BE2C (cell line): ENCODE data around the gene AGAP1.

Experiments
- DNase-seq: peaks from one replicate; pipeline ENCODE4 v3.0.0-alpha.2; 2020
- H3K27me3 ChIP-seq: fragments of 250-450 bp; sonication (Bioruptor Pico); 2 replicates; pipeline ENCODE4 v1.5.1; 2020; ENCODE audit warnings: mild to moderate bottlenecking
- H3K36me3 ChIP-seq: fragments of 250-450 bp; sonication (Bioruptor Pico); 2 replicates; pipeline ENCODE4 v1.5.1; 2020; ENCODE audit warnings: mild to moderate bottlenecking
- H3K4me1 ChIP-seq: fragments of 250-450 bp; sonication (Bioruptor Pico); 2 replicates; pipeline ENCODE4 v1.5.1; 2020
- H3K4me3 ChIP-seq: 2 replicates; pipeline ENCODE4 v1.5.1; 2011; ENCODE audit warnings: low read depth, low read length
- H3K9me3 ChIP-seq: fragments of 250-450 bp; sonication (Bioruptor Pico); 2 replicates; pipeline ENCODE4 v1.5.1; 2020
- TF ChIP-seq, protein P1 (sequence below): IDR thresholded peaks from 2 replicates; pipeline ENCODE4 v1.5.1; 2012; ENCODE audit warnings: mild to moderate bottlenecking, low read depth, low read length

The AGAP1 gene

GRCh38 chr2:235926229-235926628 is 432.4 kb downstream of the AGAP1 start:
- no peak overlapping the region for H3K4me3 ChIP-seq
- H3K36me3 ChIP-seq = no peaks in the 10 kb centered on the region
- H3K4me1 ChIP-seq = no peaks in the 10 kb centered on the region; the same call in 1 of the 2 replicates
- no peak for DNase-seq
- TF ChIP-seq, protein P1, sequence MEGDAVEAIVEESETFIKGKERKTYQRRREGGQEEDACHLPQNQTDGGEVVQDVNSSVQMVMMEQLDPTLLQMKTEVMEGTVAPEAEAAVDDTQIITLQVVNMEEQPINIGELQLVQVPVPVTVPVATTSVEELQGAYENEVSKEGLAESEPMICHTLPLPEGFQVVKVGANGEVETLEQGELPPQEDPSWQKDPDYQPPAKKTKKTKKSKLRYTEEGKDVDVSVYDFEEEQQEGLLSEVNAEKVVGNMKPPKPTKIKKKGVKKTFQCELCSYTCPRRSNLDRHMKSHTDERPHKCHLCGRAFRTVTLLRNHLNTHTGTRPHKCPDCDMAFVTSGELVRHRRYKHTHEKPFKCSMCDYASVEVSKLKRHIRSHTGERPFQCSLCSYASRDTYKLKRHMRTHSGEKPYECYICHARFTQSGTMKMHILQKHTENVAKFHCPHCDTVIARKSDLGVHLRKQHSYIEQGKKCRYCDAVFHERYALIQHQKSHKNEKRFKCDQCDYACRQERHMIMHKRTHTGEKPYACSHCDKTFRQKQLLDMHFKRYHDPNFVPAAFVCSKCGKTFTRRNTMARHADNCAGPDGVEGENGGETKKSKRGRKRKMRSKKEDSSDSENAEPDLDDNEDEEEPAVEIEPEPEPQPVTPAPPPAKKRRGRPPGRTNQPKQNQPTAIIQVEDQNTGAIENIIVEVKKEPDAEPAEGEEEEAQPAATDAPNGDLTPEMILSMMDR = no peak
- no peaks in the 10 kb centered on the region for H3K9me3 ChIP-seq
- H3K27me3 ChIP-seq = no peaks in the 10 kb centered on the region

- TF ChIP-seq, protein P1 = no peak
- H3K27me3 ChIP-seq = no peaks in the 10 kb centered on the region
- no peak overlapping the region for H3K4me3 ChIP-seq
- no peaks in the 10 kb centered on the region; the same call in 1 of the 2 replicates for H3K4me1 ChIP-seq
- DNase-seq = no peak
- H3K9me3 ChIP-seq = no peaks in the 10 kb centered on the region
- no peaks in the 10 kb centered on the region for H3K36me3 ChIP-seq
Measured at GRCh38 chr2:235928751-235929370, 435.0 kb downstream of the AGAP1 start.

DNA sequence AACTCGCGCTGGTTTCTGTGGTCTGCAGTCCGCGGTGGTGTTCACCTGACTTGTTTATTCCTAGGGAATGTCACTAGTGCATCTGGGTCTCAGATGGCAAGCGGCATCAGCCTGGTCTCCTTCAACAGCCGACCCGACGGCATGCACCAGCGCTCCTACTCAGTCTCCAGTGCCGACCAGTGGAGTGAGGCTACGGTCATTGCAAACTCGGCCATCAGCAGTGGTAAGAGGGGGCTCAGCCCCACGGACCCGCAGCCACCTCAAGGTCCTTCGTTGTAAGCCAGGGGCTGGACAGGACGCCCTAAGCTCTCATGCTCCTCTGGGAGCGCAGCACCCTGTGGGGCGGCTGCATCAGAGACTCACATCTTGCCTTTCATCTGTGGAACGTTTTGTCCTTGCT is 436.9 kb downstream of the AGAP1 start:
- no peaks in the 10 kb centered on the region for H3K27me3 ChIP-seq
- H3K4me1 ChIP-seq = no peaks in the 10 kb centered on the region; the same call in 1 of the 2 replicates
- no peak overlapping the region for H3K4me3 ChIP-seq
- no peak for DNase-seq
- no peaks in the 10 kb centered on the region for H3K9me3 ChIP-seq
- H3K36me3 ChIP-seq = no peaks in the 10 kb centered on the region
- TF ChIP-seq, protein P1 = no peak

- Histone ChIP-seq H3K4me1 (no peaks in the 10 kb centered on the region; the same call in 1 of the 2 replicates), H3K36me3 (no peaks in the 10 kb centered on the region), H3K27me3 (no peaks in the 10 kb centered on the region), H3K4me3 (no peak overlapping the region), H3K9me3 (peaks cover 4% of the 10 kb centered on the region; the same call in 1 of the 2 replicates)
- DNase-seq = no peak
- TF ChIP-seq, protein P1 = no peak
Measured at GRCh38 chr2:235931676-235932075, 437.8 kb downstream of the AGAP1 start.

GRCh38 chr2:235934059-235934773 is 440.4 kb downstream of the AGAP1 start:
- H3K27me3 ChIP-seq = no peaks in the 10 kb centered on the region
- no peaks in the 10 kb centered on the region for H3K36me3 ChIP-seq
- H3K9me3 ChIP-seq = peaks cover 4% of the 10 kb centered on the region; the same call in 1 of the 2 replicates
- peaks cover 9% of the 10 kb centered on the region for H3K4me1 ChIP-seq
- DNase-seq = no peak
- TF ChIP-seq, protein P1 = no peak
- no peak overlapping the region for H3K4me3 ChIP-seq
